Fibroblast of the aortic adventitia (primary cell): ENCODE results near the gene NFATC1. TPM values are rescaled to one million over a fixed set of nuclear protein-coding genes. Genes with fewer than 3 reads are reported as not detected.

Source experiments
- DNase-seq: peaks from one replicate; pipeline ENCODE4 v3.0.0-alpha.2; 2010; ENCODE audit warnings: low read depth
- H3K4me3 ChIP-seq: 2 replicates; pipeline ENCODE4 v1.5.1; 2011; ENCODE audit warnings: low read depth, mild to moderate bottlenecking, control low read depth, low read length, moderate library complexity
- CTCF ChIP-seq: IDR thresholded peaks from 2 replicates; pipeline ENCODE4 v1.5.1; 2011; ENCODE audit warnings: mild to moderate bottlenecking, low read length, control low read depth, inconsistent platforms; ENCODE audit not compliant: insufficient read depth
- total RNA-seq: library from RNA; depleted of rRNA; stranded (reverse); fragments of >200 nt; gene quantifications from 2 replicates; pipeline ENCODE4 v1.2.3, GENCODE V29; 2012; ENCODE audit warnings: low replicate concordance

NFATC1 gene
- total RNA-seq, 1 donor, result 3.0 TPM

- no peak for TF ChIP-seq CTCF
- H3K4me3 ChIP-seq, result no peak overlapping the region
- DNase-seq, result no peak
Measured at GRCh38 chr18:79524181-79525078, 128.7 kb downstream of the NFATC1 start.

- H3K4me3 ChIP-seq, result no peak overlapping the region
- no peak for TF ChIP-seq CTCF
- peak; percentile 48 for DNase-seq
Measured at GRCh38 chr18:79525556-79526467, 130.1 kb downstream of the NFATC1 start.

GRCh38 chr18:79526468-79527460 is 131.0 kb downstream of the NFATC1 start:
- H3K4me3 ChIP-seq, result no peak overlapping the region
- TF ChIP-seq CTCF, result no peak
- peak; percentile 36 for DNase-seq

GRCh38 chr18:79527656-79528315 is 132.1 kb downstream of the NFATC1 start:
- DNase-seq, result no peak
- H3K4me3 ChIP-seq, result no peak overlapping the region
- TF ChIP-seq CTCF, result no peak

- H3K4me3 ChIP-seq, result no peak overlapping the region
- no peak for TF ChIP-seq CTCF
- no peak for DNase-seq
Measured at GRCh38 chr18:79528316-79528695, 132.6 kb downstream of the NFATC1 start.
